Duodenal mucosa (tissue), 2 donors: ENCODE measurements around the gene ARX.

Experiments
- H3K27ac ChIP-seq: one replicate; pipeline ENCODE4 v1.7.0; 2013; ENCODE audit warnings: low read depth, low read length
- H3K27me3 ChIP-seq, 2 donors: one replicate each; pipeline ENCODE4 v1.7.0; 2013; ENCODE audit warnings: low read length in 2 of 2, control low read depth in 1 of 2; ENCODE audit not compliant: insufficient read depth in 2 of 2, control insufficient read depth in 1 of 2
- H3K36me3 ChIP-seq, 2 donors: one replicate each; pipeline ENCODE4 v1.7.0; 2013; ENCODE audit warnings: low read length in 2 of 2, control low read depth in 1 of 2; ENCODE audit not compliant: insufficient read depth in 2 of 2, control insufficient read depth in 1 of 2
- H3K4me1 ChIP-seq, 2 donors: one replicate each; pipeline ENCODE4 v1.7.0; 2013; ENCODE audit warnings: low read length in 2 of 2, control low read depth in 1 of 2; ENCODE audit not compliant: insufficient read depth in 2 of 2, control insufficient read depth in 1 of 2
- H3K4me3 ChIP-seq, 2 donors: one replicate each; pipeline ENCODE4 v1.7.0; 2013; ENCODE audit warnings: low read length in 2 of 2, low read depth in 1 of 2
- H3K9ac ChIP-seq, 2 donors: one replicate each; pipeline ENCODE4 v1.7.0; 2013; ENCODE audit warnings: low read length in 2 of 2, low read depth in 1 of 2
- H3K9me3 ChIP-seq, 2 donors: one replicate each; pipeline ENCODE4 v1.7.0; 2013; ENCODE audit warnings: low read length in 2 of 2, control low read depth in 1 of 2; ENCODE audit not compliant: control insufficient read depth in 1 of 2

Gene ARX

DNA sequence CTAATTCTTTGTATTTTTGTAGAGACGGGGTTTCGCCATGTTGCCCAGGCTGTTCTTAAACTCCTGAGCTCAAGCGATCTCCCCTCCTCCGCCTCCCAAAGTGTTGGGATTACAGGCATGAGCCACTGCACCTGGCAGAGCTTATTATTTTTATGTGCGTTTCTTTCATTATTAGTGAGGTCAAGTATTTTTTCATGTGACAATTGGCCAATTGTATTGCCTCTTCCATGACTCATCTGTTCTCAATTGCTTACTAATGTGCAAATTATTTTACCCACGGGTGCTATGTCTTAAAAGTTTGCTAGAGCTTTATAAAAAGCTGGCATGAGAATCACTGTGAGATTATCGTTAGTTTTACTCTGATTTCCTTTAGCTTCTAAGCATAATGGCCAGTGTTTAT, 13.0 kb upstream of the ARX start:
- no peaks in the 10 kb centered on the region for H3K4me1 ChIP-seq
- no peaks in the 10 kb centered on the region for H3K9me3 ChIP-seq
- no peak overlapping the region for H3K9ac ChIP-seq
- peaks cover under 1 to 10% of the 10 kb centered on the region in 2 donors for H3K27me3 ChIP-seq
- no peaks in the 10 kb centered on the region for H3K36me3 ChIP-seq
- H3K4me3 ChIP-seq = no peak overlapping the region
- no peak overlapping the region for H3K27ac ChIP-seq

DNA sequence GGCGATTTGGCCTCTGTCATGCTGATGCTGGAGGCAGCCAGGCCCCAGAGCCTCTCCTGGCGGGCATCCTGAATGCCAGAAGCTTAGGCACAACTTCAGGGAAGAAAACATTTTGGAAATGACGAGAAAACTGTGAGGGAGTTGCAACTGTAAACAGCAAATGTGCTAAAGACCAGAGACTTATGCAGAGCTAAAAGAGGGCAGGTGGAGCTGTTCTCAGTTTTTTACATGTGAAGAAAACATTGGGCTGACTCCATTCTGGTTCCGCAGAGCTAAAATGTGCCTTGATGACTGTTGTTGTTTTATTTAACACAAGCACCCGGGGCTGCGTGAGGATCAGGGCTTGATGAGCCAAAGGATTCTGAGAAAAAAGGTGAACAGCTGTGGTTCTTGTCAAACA, 10.8 kb upstream of the ARX start:
- Histone ChIP-seq H3K4me3 (no peak overlapping the region), H3K36me3 (no peaks in the 10 kb centered on the region), H3K4me1 (no peaks in the 10 kb centered on the region), H3K9me3 (no peaks in the 10 kb centered on the region), H3K9ac (no peak overlapping the region), H3K27me3 (peaks cover 16 to 30% of the 10 kb centered on the region in 2 donors), H3K27ac (no peak overlapping the region)

DNA sequence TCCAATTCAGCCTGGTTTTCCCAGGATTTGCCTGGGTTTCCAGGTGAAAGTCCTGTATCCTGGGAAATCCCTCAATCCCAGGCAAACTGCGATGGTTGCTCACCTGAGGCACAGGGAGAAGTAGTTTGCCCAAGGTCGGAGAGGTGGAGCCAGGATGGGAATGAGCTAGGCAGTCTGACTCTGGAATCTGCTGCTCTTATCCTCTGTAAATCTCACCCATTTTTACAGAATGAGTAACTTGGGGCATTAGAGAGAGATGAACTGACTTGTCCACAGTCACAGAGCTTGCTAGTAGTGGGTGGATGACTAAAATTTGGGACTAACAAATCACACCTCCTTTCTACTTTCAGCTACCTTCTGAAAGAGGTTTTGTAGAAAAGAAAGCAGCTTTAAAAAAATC, 9.8 kb upstream of the ARX start:
- H3K36me3 ChIP-seq = no peaks in the 10 kb centered on the region
- no peak overlapping the region for H3K9ac ChIP-seq
- no peaks in the 10 kb centered on the region for H3K9me3 ChIP-seq
- H3K27ac ChIP-seq = no peak overlapping the region
- H3K4me1 ChIP-seq = no peaks in the 10 kb centered on the region
- no peak overlapping the region for H3K4me3 ChIP-seq
- peaks cover 22 to 38% of the 10 kb centered on the region in 2 donors for H3K27me3 ChIP-seq

DNA sequence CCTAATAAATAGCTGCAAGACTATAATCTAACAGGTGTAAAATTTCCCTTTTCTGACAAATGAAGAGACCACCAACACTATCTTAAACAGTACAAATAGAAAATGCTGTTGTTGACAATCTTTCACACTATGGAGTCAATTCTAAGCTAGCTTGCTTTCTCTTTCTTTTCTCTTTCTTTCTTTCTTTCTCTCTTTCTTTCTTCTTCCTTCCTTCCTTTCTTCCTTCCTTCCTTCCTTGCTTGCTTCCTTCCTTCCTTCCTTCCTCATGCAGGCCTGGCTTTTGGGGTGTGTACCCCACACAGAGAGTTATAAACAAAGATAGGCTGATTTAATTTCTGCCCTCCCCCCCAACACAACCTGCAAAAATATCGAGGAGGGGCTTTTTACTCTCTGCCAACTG, 8.1 kb upstream of the ARX start:
- Histone ChIP-seq H3K4me3 (no peak overlapping the region), H3K36me3 (no peaks in the 10 kb centered on the region), H3K27ac (no peak overlapping the region), H3K9me3 (no peaks in the 10 kb centered on the region), H3K4me1 (no peaks in the 10 kb centered on the region), H3K27me3 (peaks cover 38 to 54% of the 10 kb centered on the region in 2 donors), H3K9ac (no peak overlapping the region)

DNA sequence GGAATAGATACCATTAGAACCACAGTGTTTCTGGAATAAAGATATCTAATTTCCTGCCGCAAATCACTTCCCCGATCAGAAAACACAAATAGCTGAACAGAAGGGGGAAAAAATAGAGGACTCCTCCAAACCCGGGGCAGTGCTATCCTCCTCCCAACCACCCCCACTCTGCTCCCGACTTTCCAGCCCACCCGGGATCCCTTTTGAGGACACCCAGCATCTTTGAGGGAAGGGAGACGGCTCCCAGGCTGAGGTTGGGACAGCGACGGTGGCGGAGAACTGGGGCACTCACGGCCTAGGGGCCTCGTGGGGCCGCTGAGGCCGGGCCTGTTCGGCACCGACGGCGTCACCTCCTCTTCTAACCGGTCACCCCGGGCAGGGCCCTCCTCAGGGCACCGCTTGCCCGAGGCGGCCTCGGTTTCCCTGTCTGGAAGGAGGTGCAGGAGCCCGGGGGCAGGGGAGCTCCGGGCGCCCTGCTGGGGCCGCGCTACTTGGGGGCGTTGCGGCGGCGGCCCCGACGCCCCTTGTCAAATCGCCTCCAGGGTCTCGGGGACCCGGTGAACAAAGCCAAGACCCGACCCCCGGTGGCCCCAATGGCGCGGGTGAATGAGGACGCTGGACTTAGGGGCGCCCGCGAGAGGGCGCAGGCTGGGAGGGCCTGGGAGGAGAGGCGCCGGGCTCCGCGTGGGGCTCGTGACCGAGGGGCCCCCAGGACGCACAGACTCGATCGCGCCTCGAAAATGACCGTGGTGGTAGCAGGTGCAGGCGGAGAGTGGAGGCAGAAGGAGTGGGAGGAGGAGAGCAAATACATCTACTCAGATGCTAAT, 6.9 kb upstream of the ARX start:
- no peak overlapping the region for H3K27ac ChIP-seq
- H3K4me1 ChIP-seq = no peaks in the 10 kb centered on the region
- H3K27me3 ChIP-seq = peaks cover 43 to 57% of the 10 kb centered on the region in 2 donors
- H3K9ac ChIP-seq = no peak overlapping the region
- H3K4me3 ChIP-seq = no peak overlapping the region
- H3K9me3 ChIP-seq = no peaks in the 10 kb centered on the region
- no peaks in the 10 kb centered on the region for H3K36me3 ChIP-seq

DNA sequence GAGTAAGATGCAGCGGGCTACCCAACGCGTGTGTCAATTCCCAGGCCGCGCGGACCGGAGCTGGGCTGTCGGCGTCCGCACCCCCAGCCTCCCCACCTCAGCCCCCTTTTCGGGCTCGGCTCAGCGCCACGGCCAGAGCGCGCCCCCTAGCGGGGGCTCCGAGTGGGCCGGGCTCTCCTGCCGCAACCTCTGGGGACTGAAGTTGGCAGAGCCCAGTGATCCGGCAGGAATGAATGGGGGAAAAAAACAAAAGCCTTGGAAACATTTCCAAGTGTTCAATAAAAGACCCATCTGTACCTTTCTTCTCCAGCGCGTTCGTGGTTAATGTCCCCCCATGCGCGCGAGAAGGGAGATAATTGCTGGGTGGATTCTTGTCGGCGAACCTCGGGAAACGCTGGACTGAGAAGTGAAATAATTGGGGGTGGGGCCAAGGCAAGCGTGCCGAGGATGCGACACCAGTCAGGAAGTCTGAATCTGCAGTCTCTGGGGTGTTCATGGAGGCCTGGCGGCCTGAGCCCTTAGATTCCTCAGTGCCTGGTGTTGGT, 5.2 kb upstream of the ARX start:
- H3K27ac ChIP-seq = no peak overlapping the region
- no peak overlapping the region for H3K9ac ChIP-seq
- peaks cover 55 to 74% of the 10 kb centered on the region in 2 donors for H3K27me3 ChIP-seq
- H3K4me3 ChIP-seq = peak overlapping the region; percentile 35 to 40
- H3K9me3 ChIP-seq = no peaks in the 10 kb centered on the region
- H3K36me3 ChIP-seq = no peaks in the 10 kb centered on the region
- H3K4me1 ChIP-seq = no peaks in the 10 kb centered on the region

DNA sequence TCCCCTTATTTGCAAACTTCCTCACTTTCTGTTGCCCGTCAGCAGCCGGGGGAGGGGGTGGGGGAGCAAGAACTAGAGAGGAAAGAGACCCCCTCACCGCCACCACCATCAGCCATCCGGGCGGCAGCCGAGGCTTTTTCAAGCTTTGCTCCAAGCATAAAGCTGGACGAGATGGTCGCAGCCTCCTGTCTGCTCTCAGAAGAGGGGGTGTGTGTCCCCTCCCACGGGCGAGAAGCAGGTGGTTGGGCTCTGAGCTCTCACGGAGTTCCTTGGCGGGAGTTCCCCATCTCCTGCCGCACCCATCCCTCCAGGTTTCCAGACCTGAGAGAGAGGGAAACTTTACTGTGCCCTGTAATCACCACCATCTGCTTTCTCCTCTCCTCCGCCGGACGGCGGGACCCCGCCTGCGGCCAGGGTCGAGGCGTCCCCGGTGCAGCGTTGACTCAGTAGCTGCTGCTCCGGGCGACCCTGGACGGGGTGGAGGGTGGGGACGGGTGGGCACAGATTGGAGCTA, 4.7 kb upstream of the ARX start:
- H3K27ac ChIP-seq = no peak overlapping the region
- no peak overlapping the region for H3K4me3 ChIP-seq
- no peak overlapping the region for H3K9ac ChIP-seq
- peaks cover 55 to 76% of the 10 kb centered on the region in 2 donors for H3K27me3 ChIP-seq
- no peaks in the 10 kb centered on the region for H3K4me1 ChIP-seq
- no peaks in the 10 kb centered on the region for H3K9me3 ChIP-seq
- H3K36me3 ChIP-seq = no peaks in the 10 kb centered on the region

DNA sequence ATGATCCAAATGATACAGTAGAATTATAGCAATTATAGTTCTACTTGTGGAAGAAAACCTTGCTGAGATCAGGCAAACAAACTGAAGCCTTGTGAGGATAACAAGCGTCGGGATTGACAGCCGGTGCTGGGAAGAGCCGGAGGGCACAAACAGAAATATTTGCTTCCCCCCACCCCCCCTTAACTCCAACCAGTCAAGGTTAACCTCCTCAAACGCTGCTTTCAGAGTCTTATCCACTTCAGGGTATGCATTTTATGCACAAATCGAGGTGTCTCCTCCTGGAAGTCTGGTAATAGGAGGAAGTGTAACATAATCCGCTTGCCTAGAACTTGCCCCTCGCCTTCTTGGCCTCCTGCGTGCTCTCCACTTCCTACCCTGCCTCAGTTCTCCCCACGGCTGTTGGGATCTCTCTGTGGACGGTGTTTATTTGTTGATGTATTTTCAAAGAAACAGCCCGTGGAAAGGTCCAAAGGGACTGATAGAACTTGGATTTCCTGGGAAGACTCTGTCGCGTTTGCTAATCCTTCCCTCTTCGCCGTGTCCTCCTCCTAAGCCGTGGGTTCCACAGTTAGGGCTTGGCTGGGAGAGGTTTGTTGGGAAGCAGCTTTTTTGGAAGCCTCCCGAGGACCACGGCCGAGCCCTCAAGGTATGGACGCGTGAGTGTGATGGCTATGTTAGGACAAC, 4.1 kb upstream of the ARX start:
- no peaks in the 10 kb centered on the region for H3K4me1 ChIP-seq
- no peaks in the 10 kb centered on the region for H3K9me3 ChIP-seq
- H3K27me3 ChIP-seq = peaks cover 55 to 76% of the 10 kb centered on the region in 2 donors
- no peaks in the 10 kb centered on the region for H3K36me3 ChIP-seq
- H3K4me3 ChIP-seq = no peak overlapping the region
- no peak overlapping the region for H3K27ac ChIP-seq
- H3K9ac ChIP-seq = no peak overlapping the region

DNA sequence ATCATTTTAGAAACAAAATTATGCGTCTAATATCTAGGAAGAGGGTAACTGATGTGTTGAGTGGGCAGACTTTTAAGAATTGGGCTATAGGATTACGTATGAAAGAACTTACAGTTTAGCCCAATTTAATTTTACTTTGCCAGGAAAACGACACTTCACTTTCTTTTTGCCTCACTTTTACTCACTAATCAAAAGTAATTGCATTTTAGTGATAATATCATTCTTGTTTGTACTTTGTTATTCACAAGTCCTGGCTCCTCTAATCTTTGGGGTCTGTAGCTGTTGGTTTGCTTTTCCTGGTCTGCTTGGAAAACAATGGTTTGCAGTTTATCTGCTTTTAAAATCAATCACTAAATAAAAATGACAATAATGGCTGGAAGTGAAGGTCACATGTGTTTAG, 2.9 kb upstream of the ARX start:
- H3K27me3 ChIP-seq = peaks cover 54 to 74% of the 10 kb centered on the region in 2 donors
- H3K9ac ChIP-seq = no peak overlapping the region
- H3K4me3 ChIP-seq = no peak overlapping the region
- H3K27ac ChIP-seq = no peak overlapping the region
- no peaks in the 10 kb centered on the region for H3K9me3 ChIP-seq
- no peaks in the 10 kb centered on the region for H3K4me1 ChIP-seq
- H3K36me3 ChIP-seq = no peaks in the 10 kb centered on the region

DNA sequence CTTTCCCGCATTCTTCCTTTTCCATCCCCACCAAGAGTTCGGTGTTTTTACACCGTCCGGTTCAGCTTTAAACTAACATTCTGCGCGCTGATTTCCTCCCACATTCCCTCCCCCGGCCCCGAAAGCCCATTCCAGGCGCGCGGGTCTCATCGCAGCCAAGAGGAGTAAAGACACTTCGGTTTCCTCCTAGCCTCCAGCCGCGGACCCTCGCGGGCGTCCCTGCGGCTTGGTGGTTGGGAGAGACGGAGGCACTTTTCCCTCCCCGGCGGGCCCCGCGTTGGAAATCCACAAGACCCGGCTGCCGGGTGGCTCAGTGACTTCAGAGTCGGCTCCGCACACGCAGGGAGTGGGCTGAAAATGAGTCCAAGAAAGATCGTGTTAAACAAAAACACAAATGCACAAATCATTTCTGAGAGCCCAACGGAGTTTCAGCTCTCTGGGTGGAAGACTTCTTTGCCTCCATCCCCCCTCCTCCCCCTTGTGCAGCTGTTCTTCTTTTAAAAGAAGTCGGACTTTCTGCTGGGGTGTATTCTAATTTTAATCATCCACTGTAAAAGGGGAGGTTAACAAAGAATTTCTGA, 2.0 kb upstream of the ARX start:
- Histone ChIP-seq H3K4me3 (no peak overlapping the region), H3K27me3 (peaks cover 49 to 67% of the 10 kb centered on the region in 2 donors), H3K27ac (no peak overlapping the region), H3K4me1 (no peaks in the 10 kb centered on the region), H3K9ac (no peak overlapping the region), H3K9me3 (no peaks in the 10 kb centered on the region), H3K36me3 (no peaks in the 10 kb centered on the region)
